ENCODE data around the gene RALGPS1.

The RALGPS1 gene

GRCh38 chr9:127092041-127092608 is 177.5 kb downstream of the RALGPS1 start:
- in situ Hi-C loops (cut with MboI; ENCODE audit: low sequenced_read_pairs): no loop called here

GRCh38 chr9:127093319-127094020 is 178.9 kb downstream of the RALGPS1 start:
- in situ Hi-C loops (cut with MboI; ENCODE audit: low sequenced_read_pairs): no loop called here

GRCh38 chr9:127095411-127095810 is 180.8 kb downstream of the RALGPS1 start:
- in situ Hi-C loops (cut with MboI; ENCODE audit: low sequenced_read_pairs): no loop called here

GRCh38 chr9:127096208-127096607 is 181.6 kb downstream of the RALGPS1 start:
- in situ Hi-C loops (cut with MboI; ENCODE audit: low sequenced_read_pairs): no loop called here

- in situ Hi-C loops (cut with MboI; ENCODE audit: low sequenced_read_pairs): no loop called here
Observed at GRCh38 chr9:127097683-127098082, 183.1 kb downstream of the RALGPS1 start.

- in situ Hi-C loops (cut with MboI; ENCODE audit: low sequenced_read_pairs): no loop called here
Observed at GRCh38 chr9:127098916-127099553, 184.5 kb downstream of the RALGPS1 start.

GRCh38 chr9:127099664-127100063 is 185.1 kb downstream of the RALGPS1 start:
- in situ Hi-C loops (cut with MboI; ENCODE audit: low sequenced_read_pairs): no loop called here

- in situ Hi-C loops (cut with MboI; ENCODE audit: low sequenced_read_pairs): no loop called here
Observed at GRCh38 chr9:127102176-127102575, 187.6 kb downstream of the RALGPS1 start.

GRCh38 chr9:127102788-127103187 is 188.2 kb downstream of the RALGPS1 start:
- in situ Hi-C loops (cut with MboI; ENCODE audit: low sequenced_read_pairs): no loop called here

- in situ Hi-C loops (cut with MboI; ENCODE audit: low sequenced_read_pairs): no loop called here
Observed at GRCh38 chr9:127104581-127105311, 190.2 kb downstream of the RALGPS1 start.

- in situ Hi-C loops (cut with MboI; ENCODE audit: low sequenced_read_pairs): no loop called here
Observed at GRCh38 chr9:127105805-127106465, 191.4 kb downstream of the RALGPS1 start.

GRCh38 chr9:127106466-127106855 is 191.9 kb downstream of the RALGPS1 start:
- in situ Hi-C loops (cut with MboI; ENCODE audit: low sequenced_read_pairs): no loop called here

- in situ Hi-C loops (cut with MboI; ENCODE audit: low sequenced_read_pairs): no loop called here
Observed at GRCh38 chr9:127107171-127107928, 192.8 kb downstream of the RALGPS1 start.

- in situ Hi-C loops (cut with MboI; ENCODE audit: low sequenced_read_pairs): no loop called here
Observed at GRCh38 chr9:127107929-127108876, 193.6 kb downstream of the RALGPS1 start.

GRCh38 chr9:127109212-127109711 is 194.7 kb downstream of the RALGPS1 start:
- in situ Hi-C loops (cut with MboI; ENCODE audit: low sequenced_read_pairs): no loop called here

- in situ Hi-C loops (cut with MboI; ENCODE audit: low sequenced_read_pairs): no loop called here
Observed at GRCh38 chr9:127112056-127112455, 197.5 kb downstream of the RALGPS1 start.

- in situ Hi-C loops (cut with MboI; ENCODE audit: low sequenced_read_pairs): no loop called here
Observed at GRCh38 chr9:127112735-127113161, 198.2 kb downstream of the RALGPS1 start.

- in situ Hi-C loops (cut with MboI; ENCODE audit: low sequenced_read_pairs): no loop called here
Observed at GRCh38 chr9:127113191-127113972, 198.8 kb downstream of the RALGPS1 start.

All from HL-60/S4 (cell line).